Gastrocnemius medialis (tissue), 4 donors: ENCODE data around the gene SMARCA2. TPM values are rescaled to one million over a fixed set of nuclear protein-coding genes. Genes with fewer than 3 reads are reported as not detected.

Experiments used
- ATAC-seq, 2 donors: fragments of 150-250 bp; one replicate each; pipeline ENCODE4 v1.9.1; 2016
- DNase-seq, 2 donors: peaks; one replicate each; pipeline ENCODE4 v3.0.0-alpha.2; 2019
- H3K27ac ChIP-seq, 4 donors: fragments of 200-600 bp; sonication (generic); 1 replicate in 1 of 4; 2 replicates in 3 of 4; pipeline ENCODE4 v1.5.1; 2016 to 2018; ENCODE audit warnings: mild to moderate bottlenecking in 2 of 4, moderate library complexity in 1 of 4
- H3K27me3 ChIP-seq, 3 donors: fragments of 200-600 bp; sonication (generic) in 2 of 3; 1 replicate in 1 of 3; 2 replicates in 2 of 3; pipeline versions ENCODE4 v1.5.1 to v1.6.0; 2016 to 2019; ENCODE audit warnings: mild to moderate bottlenecking in 1 of 3, moderate library complexity in 1 of 3
- H3K36me3 ChIP-seq, 2 donors: fragments of 200-600 bp; sonication (generic) in 1 of 2; one replicate each; pipeline ENCODE4 v1.5.1; 2017 to 2018
- H3K4me1 ChIP-seq, 2 donors: fragments of 200-600 bp; sonication (generic) in 1 of 2; one replicate each; pipeline ENCODE4 v1.5.1; 2016 to 2017; ENCODE audit warnings: mild to moderate bottlenecking in 2 of 2
- H3K4me3 ChIP-seq, 4 donors: fragments of 200-600 bp; sonication (generic) in 3 of 4; 1 replicate in 1 of 4; 2 replicates in 3 of 4; pipeline ENCODE4 v1.5.1; 2016 to 2019; ENCODE audit warnings: mild to moderate bottlenecking in 2 of 4
- H3K9me3 ChIP-seq, 3 donors: fragments of 200-600 bp; sonication (generic) in 2 of 3; 1 replicate in 1 of 3; 2 replicates in 2 of 3; pipeline ENCODE4 v1.5.1; 2016 to 2019
- CTCF ChIP-seq, 5 experiments: fragments of 450-650 bp in 3 of 5; fragments of 200-600 bp in 2 of 5; sonication (generic) in 2 of 5; IDR thresholded peaks in 4 of 5; conservative IDR thresholded peaks in 1 of 5; 1 replicate in 4 of 5; 2 replicates in 1 of 5; pipeline ENCODE4 v1.5.1; 2016 to 2019; ENCODE audit warnings: antibody characterized with exemption in 5 of 5, mild to moderate bottlenecking in 3 of 5, moderate library complexity in 3 of 5
- POLR2A ChIP-seq, 2 donors: fragments of 450-650 bp; IDR thresholded peaks; one replicate each; pipeline ENCODE4 v1.6.1; 2017; ENCODE audit warnings: antibody characterized with exemption in 2 of 2, mild to moderate bottlenecking in 2 of 2, moderate library complexity in 2 of 2
- in situ Hi-C, 4 donors: fragments of 200-750 bp; cut with MboI; loops; one replicate each; pipeline versions ENCODE4 v1.15.0 to v1.8.0; 2017; ENCODE audit warnings: low sequenced_read_pairs in 4 of 4
- intact Hi-C: fragments of 100-400 bp; cut with DNase I; formaldehyde crosslinking; loops from one replicate; pipeline ENCODE4 v1.15.1; 2023; ENCODE audit warnings: low total_unique reads
- total RNA-seq, 4 donors: library from RNA; depleted of rRNA; stranded (reverse); fragments of >200 nt; gene quantifications; one replicate each; pipeline versions ENCODE4 v1.1.0 to v1.2.3, GENCODE V29; 2016

SMARCA2 gene
- total RNA-seq, 4 donors from 2014 or later: 54.6 to 69.7 (median 63.0) TPM

- DNase-seq (no peak), ATAC-seq (peak; percentile 31 to 41)
- Histone ChIP-seq H3K4me3 (no peak overlapping the region), H3K27me3 (no peaks in the 10 kb centered on the region), H3K9me3 (no peaks in the 10 kb centered on the region), H3K27ac (peak overlapping the region; percentile 31 to 97 (median 65)), H3K36me3 (no peaks in the 10 kb centered on the region), H3K4me1 (peaks cover 96 to 97% of the 10 kb centered on the region in 2 donors)
- intact Hi-C loops (no loop called here), in situ Hi-C loops (no loop called here)
- TF ChIP-seq POLR2A (IDR thresholded peaks at IDR 0.05): peak in 1 of 2 donors; percentile 16
- no peak for TF ChIP-seq CTCF (IDR thresholded peaks at IDR 0.05 in 4 of 5, conservative IDR thresholded peaks at IDR 0.05 in 1 of 5)
Observed at GRCh38 chr9:2024888-2025782, 10.0 kb downstream of the SMARCA2 start.

- ATAC-seq (no peak), DNase-seq (no peak)
- TF ChIP-seq CTCF (IDR thresholded peaks at IDR 0.05 in 4 of 5, conservative IDR thresholded peaks at IDR 0.05 in 1 of 5) (no peak), POLR2A (IDR thresholded peaks at IDR 0.05) (no peak)
- in situ Hi-C loops (no loop called here), intact Hi-C loops (no loop called here)
- peaks cover 86 to 93% of the 10 kb centered on the region in 2 donors for H3K4me1 ChIP-seq
- H3K27me3 ChIP-seq: no peaks in the 10 kb centered on the region
- H3K27ac ChIP-seq: peak overlapping the region; percentile 50 to 97 (median 65)
- no peak overlapping the region for H3K4me3 ChIP-seq
- no peaks in the 10 kb centered on the region for H3K36me3 ChIP-seq
- H3K9me3 ChIP-seq: no peaks in the 10 kb centered on the region
Observed at GRCh38 chr9:2026220-2026997, 11.3 kb downstream of the SMARCA2 start.

GRCh38 chr9:2027543-2028160 is 12.5 kb downstream of the SMARCA2 start:
- Histone ChIP-seq H3K36me3 (peaks cover 0 to 2% of the 10 kb centered on the region in 2 donors), H3K27me3 (no peaks in the 10 kb centered on the region), H3K4me3 (no peak overlapping the region), H3K9me3 (no peaks in the 10 kb centered on the region), H3K27ac (peak overlapping the region in 3 of 4 donors; percentile 65 to 97 (median 65)), H3K4me1 (peaks cover 82 to 85% of the 10 kb centered on the region in 2 donors)
- DNase-seq: no peak
- ATAC-seq: peak in 1 of 2 donors; percentile 23
- in situ Hi-C loops (no loop called here), intact Hi-C loops (no loop called here)
- TF ChIP-seq CTCF (IDR thresholded peaks at IDR 0.05 in 4 of 5, conservative IDR thresholded peaks at IDR 0.05 in 1 of 5): no peak
- no peak for TF ChIP-seq POLR2A (IDR thresholded peaks at IDR 0.05)

- H3K27ac ChIP-seq: no peak overlapping the region
- TF ChIP-seq CTCF (IDR thresholded peaks at IDR 0.05 in 4 of 5, conservative IDR thresholded peaks at IDR 0.05 in 1 of 5): no peak
- TF ChIP-seq POLR2A (IDR thresholded peaks at IDR 0.05): no peak
- no peak overlapping the region for H3K4me3 ChIP-seq
- H3K27me3 ChIP-seq: no peaks in the 10 kb centered on the region
- H3K36me3 ChIP-seq: peaks cover 0 to 14% of the 10 kb centered on the region in 2 donors
- intact Hi-C loops (no loop called here), in situ Hi-C loops (no loop called here)
- no peak for ATAC-seq
- peaks cover 69 to 73% of the 10 kb centered on the region in 2 donors for H3K4me1 ChIP-seq
- DNase-seq: no peak
- no peaks in the 10 kb centered on the region for H3K9me3 ChIP-seq
Observed at GRCh38 chr9:2028888-2029287, 13.7 kb downstream of the SMARCA2 start.
